Measurements from ENCODE around the gene PAFAH1B2. TPM values are rescaled to one million over a fixed set of nuclear protein-coding genes. Genes with fewer than 3 reads are reported as not detected.

Gene PAFAH1B2
- total and polyA plus RNA-seq, 10 of the 15 experiments (the other 5 are each of a cell fraction or from before 2014, with no cell fraction given): 17.6 to 64.8 (median 47.6) TPM

- TF ChIP-seq, protein P1, sequence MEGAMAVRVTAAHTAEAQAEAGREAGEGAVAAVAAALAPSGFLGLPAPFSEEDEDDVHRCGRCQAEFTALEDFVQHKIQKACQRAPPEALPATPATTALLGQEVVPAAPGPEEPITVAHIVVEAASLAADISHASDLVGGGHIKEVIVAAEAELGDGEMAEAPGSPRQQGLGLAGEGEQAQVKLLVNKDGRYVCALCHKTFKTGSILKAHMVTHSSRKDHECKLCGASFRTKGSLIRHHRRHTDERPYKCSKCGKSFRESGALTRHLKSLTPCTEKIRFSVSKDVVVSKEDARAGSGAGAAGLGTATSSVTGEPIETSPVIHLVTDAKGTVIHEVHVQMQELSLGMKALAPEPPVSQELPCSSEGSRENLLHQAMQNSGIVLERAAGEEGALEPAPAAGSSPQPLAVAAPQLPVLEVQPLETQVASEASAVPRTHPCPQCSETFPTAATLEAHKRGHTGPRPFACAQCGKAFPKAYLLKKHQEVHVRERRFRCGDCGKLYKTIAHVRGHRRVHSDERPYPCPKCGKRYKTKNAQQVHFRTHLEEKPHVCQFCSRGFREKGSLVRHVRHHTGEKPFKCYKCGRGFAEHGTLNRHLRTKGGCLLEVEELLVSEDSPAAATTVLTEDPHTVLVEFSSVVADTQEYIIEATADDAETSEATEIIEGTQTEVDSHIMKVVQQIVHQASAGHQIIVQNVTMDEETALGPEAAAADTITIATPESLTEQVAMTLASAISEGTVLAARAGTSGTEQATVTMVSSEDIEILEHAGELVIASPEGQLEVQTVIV (IDR thresholded peaks at IDR 0.05; ENCODE audit: borderline replicate concordance, partially characterized antibody): no peak
- TF ChIP-seq BHLHE40 (IDR thresholded peaks at IDR 0.05; ENCODE audit: borderline replicate concordance in 1 of 2, low read depth in 2 of 2, low read length in 1 of 2) (peak in 1 of 2 experiments; percentile 43; a peak in 1 of 4 replicates), MEF2B (IDR thresholded peaks at IDR 0.05; ENCODE audit: partially characterized antibody, poor library complexity, severe bottlenecking) (peak; percentile 61), ZBTB11 (CRISPR knock-in tag; IDR thresholded peaks at IDR 0.05) (no peak), POU2F2 (IDR thresholded peaks at IDR 0.05; ENCODE audit: borderline replicate concordance, low read depth, low read length) (no peak), PAX5 (IDR thresholded peaks at IDR 0.05; ENCODE audit: borderline replicate concordance, low read depth, low read length) (no peak), PBX3 (IDR thresholded peaks at IDR 0.05; ENCODE audit: insufficient replicate concordance, low read depth, low read length) (no peak), ZNF24 (IDR thresholded peaks at IDR 0.05) (no peak)
- TF ChIP-seq, protein P2, sequence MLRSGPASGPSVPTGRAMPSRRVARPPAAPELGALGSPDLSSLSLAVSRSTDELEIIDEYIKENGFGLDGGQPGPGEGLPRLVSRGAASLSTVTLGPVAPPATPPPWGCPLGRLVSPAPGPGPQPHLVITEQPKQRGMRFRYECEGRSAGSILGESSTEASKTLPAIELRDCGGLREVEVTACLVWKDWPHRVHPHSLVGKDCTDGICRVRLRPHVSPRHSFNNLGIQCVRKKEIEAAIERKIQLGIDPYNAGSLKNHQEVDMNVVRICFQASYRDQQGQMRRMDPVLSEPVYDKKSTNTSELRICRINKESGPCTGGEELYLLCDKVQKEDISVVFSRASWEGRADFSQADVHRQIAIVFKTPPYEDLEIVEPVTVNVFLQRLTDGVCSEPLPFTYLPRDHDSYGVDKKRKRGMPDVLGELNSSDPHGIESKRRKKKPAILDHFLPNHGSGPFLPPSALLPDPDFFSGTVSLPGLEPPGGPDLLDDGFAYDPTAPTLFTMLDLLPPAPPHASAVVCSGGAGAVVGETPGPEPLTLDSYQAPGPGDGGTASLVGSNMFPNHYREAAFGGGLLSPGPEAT (IDR thresholded peaks at IDR 0.05; ENCODE audit: low read depth): 0 out of 2 replicates have a peak, but pooled peaks have one; percentile 23
Measured at GRCh38 chr11:117180020-117180419, 35.9 kb downstream of the PAFAH1B2 start (continued).
